ENCODE results near the gene NUMBL. TPM values are rescaled to one million over a fixed set of nuclear protein-coding genes. Genes with fewer than 3 reads are reported as not detected.
A peak's percentile ranks its signal among the peaks of the same experiment; 100 is the strongest.

Gene NUMBL
- total and polyA plus RNA-seq, 2 experiments from 2014 or later, result 33.4 to 35.1 TPM

GRCh38 chr19:40693150-40693788 lies 2.8 kb upstream of the NUMBL start:
- Histone ChIP-seq H3F3A (ENCODE audit: insufficient read depth) (no peaks in the 10 kb centered on the region; the same call in 1 of the 2 replicates), H3K9me2 (ENCODE audit: insufficient read depth) (no peaks in the 10 kb centered on the region), H3K9ac (no peak overlapping the region), H3K27ac (no peak overlapping the region), H3K4me2 (ENCODE audit: unreplicated experiment) (no peak overlapping the region), H3K9me3 (ENCODE audit: low read depth) (no peaks in the 10 kb centered on the region), H4K20me1 (ENCODE audit: insufficient read depth) (no peaks in the 10 kb centered on the region), H2AFZ (no peak overlapping the region), H3K4me3 (no peak overlapping the region), H3K4me1 (ENCODE audit: insufficient read depth) (peaks cover 6% of the 10 kb centered on the region), H3K36me3 (ENCODE audit: low read depth) (no peaks in the 10 kb centered on the region), H3K27me3 (replicated peaks; ENCODE audit: insufficient read depth) (no peaks in the 10 kb centered on the region), H3K79me2 (ENCODE audit: insufficient read depth) (peaks cover 21% of the 10 kb centered on the region)
- 80 to 86% methylated on average over 11 of the region's 11 CpGs for WGBS, 2 experiments (ENCODE audit: low coverage in 1 of 2, low lambda C conversion rate in 2 of 2, missing lambda C conversion rate in 2 of 2)
- no peak for DNase-seq
- TF ChIP-seq EZH2phosphoT487 (IDR thresholded peaks at IDR 0.05; ENCODE audit: insufficient read depth, low read depth) (no peak), EZH2 (IDR thresholded peaks at IDR 0.05; ENCODE audit: insufficient read depth, poor library complexity, severe bottlenecking) (no peak)
- in situ Hi-C loops (cut with MboI), result no loop called here

- H3K4me2 ChIP-seq (ENCODE audit: unreplicated experiment), result no peak overlapping the region
- in situ Hi-C loops (cut with MboI), result no loop called here
- H3K9ac ChIP-seq, result no peak overlapping the region
- peak; percentile 15 for DNase-seq
- no peaks in the 10 kb centered on the region for H3K9me2 ChIP-seq (ENCODE audit: insufficient read depth)
- peaks cover 32% of the 10 kb centered on the region for H3K79me2 ChIP-seq (ENCODE audit: insufficient read depth)
- peaks cover 5% of the 10 kb centered on the region; the same call in 1 of the 2 replicates for H3F3A ChIP-seq (ENCODE audit: insufficient read depth)
- H4K20me1 ChIP-seq (ENCODE audit: insufficient read depth), result no peaks in the 10 kb centered on the region
- no peaks in the 10 kb centered on the region for H3K9me3 ChIP-seq (ENCODE audit: low read depth)
- H3K4me1 ChIP-seq (ENCODE audit: insufficient read depth), result peaks cover 15% of the 10 kb centered on the region
- no peaks in the 10 kb centered on the region for H3K36me3 ChIP-seq (ENCODE audit: low read depth)
- H2AFZ ChIP-seq, result no peak overlapping the region
- TF ChIP-seq EZH2 (IDR thresholded peaks at IDR 0.05; ENCODE audit: insufficient read depth, poor library complexity, severe bottlenecking) (no peak), EZH2phosphoT487 (IDR thresholded peaks at IDR 0.05; ENCODE audit: insufficient read depth, low read depth) (no peak)
- no peaks in the 10 kb centered on the region for H3K27me3 ChIP-seq (replicated peaks; ENCODE audit: insufficient read depth)
- no peak overlapping the region for H3K27ac ChIP-seq
- WGBS, 2 experiments (ENCODE audit: low coverage in 1 of 2, low lambda C conversion rate in 2 of 2, missing lambda C conversion rate in 2 of 2), result 86% methylated on average over 14 of the region's 14 CpGs
- H3K4me3 ChIP-seq, result no peak overlapping the region
These were observed 1.7 kb upstream of the NUMBL start for GRCh38 chr19:40692212-40692551.

DNA sequence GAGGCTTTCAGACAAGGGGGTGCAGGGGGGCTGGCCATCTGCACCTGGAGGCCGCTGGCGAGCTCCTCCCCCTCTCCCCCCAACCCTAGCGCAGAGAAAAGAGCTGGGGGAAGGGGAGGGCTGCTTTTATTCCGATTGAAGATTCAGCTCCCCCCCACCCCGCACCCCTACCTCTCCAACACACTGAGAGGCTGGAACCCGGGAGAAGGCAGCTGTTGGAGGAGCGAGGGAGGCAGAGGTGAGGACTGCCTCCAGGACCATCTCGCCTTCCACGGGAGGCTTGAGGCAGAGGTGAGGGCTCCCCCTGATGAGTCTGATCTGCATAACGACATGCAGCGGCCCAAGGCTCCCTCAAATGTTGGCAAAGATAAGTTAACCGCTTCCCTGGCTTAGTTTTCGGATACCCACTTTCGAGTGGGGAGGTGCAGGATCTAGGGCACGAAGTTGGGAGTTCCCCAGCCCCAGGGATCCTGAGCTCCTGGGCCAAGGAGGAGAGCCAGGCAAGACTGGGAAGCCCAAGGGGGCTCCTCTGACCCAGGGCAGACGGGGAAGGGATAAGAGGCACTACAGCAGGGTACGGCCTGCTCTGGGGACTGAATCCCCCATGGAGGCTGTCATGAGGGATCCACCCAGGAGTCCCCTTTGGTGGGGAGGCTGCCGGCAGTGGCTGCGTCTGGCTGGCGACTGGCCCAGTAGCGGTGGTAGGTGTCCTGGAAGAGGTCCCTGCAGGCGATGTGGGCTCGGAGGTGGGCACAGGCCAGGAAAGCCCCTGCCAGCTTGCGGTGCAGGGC lies 1.2 kb upstream of the NUMBL start:
- H3K4me1 ChIP-seq (ENCODE audit: insufficient read depth), result peaks cover 17% of the 10 kb centered on the region
- H3F3A ChIP-seq (ENCODE audit: insufficient read depth), result peaks cover 5% of the 10 kb centered on the region; the same call in 1 of the 2 replicates
- peaks cover 37% of the 10 kb centered on the region for H3K79me2 ChIP-seq (ENCODE audit: insufficient read depth)
- WGBS, 2 experiments (ENCODE audit: low coverage in 1 of 2, low lambda C conversion rate in 2 of 2, missing lambda C conversion rate in 2 of 2), result 68 to 83% methylated on average over 17 to 23 of the region's 24 CpGs
- no peaks in the 10 kb centered on the region for H3K27me3 ChIP-seq (replicated peaks; ENCODE audit: insufficient read depth)
- DNase-seq, result peak; percentile 25
- H3K9me2 ChIP-seq (ENCODE audit: insufficient read depth), result no peaks in the 10 kb centered on the region
- TF ChIP-seq EZH2 (IDR thresholded peaks at IDR 0.05; ENCODE audit: insufficient read depth, poor library complexity, severe bottlenecking) (no peak), EZH2phosphoT487 (IDR thresholded peaks at IDR 0.05; ENCODE audit: insufficient read depth, low read depth) (no peak)
- peak overlapping the region; percentile 88; the same call in 1 of the 2 replicates for H3K4me3 ChIP-seq
- H3K36me3 ChIP-seq (ENCODE audit: low read depth), result no peaks in the 10 kb centered on the region
- in situ Hi-C loops (cut with MboI), result no loop called here
- no peaks in the 10 kb centered on the region for H3K9me3 ChIP-seq (ENCODE audit: low read depth)
- no peak overlapping the region for H2AFZ ChIP-seq
- peak overlapping the region; percentile 100 for H3K9ac ChIP-seq
- no peaks in the 10 kb centered on the region for H4K20me1 ChIP-seq (ENCODE audit: insufficient read depth)
- H3K27ac ChIP-seq, result peak overlapping the region; percentile 89
- H3K4me2 ChIP-seq (ENCODE audit: unreplicated experiment), result peak overlapping the region; percentile 83

DNA sequence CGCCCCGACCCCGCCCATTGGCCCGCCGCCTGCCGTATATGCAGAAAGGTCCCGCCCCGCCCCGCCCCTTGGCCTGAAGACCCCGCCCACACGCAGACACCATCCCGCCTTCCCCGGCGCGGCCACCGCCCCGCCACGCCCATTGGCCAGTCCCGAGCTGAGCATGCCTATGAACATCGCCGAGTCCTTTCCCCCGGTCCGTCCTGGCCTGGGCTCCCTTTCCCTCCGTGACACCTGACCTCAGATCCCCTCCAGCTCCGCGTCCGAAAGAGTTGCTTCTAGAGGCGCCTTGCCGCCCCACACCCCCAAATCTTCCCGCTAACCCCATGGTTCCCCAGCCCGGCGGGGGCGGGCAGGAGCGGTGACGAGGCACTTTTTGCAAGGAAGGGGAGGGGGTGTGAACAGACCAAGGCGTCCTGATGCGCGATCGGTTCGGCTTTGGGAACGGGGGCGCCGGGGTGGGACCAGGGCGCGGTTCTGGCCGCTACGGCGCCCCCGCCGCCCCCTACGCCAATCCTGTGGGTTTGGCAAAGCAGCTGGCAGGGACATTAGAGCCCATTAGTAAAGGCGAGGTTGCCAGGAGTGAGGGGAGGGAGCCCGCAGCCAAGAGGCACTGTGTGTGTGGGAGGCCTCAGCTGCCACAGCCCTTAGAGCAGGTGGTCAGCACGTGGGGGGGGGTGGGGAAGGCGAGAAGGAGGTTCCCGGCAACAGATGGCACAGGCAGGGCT lies 406 bp upstream of the NUMBL start:
- Histone ChIP-seq H2AFZ (peak overlapping the region; percentile 66), H3K4me1 (ENCODE audit: insufficient read depth) (peaks cover 17% of the 10 kb centered on the region)
- 1 to 3% methylated on average over 30 to 46 of the region's 56 CpGs for WGBS, 2 experiments (ENCODE audit: low coverage in 1 of 2, low lambda C conversion rate in 2 of 2, missing lambda C conversion rate in 2 of 2)

More for the DNA sequence above, 406 bp upstream of the NUMBL start:
- H3K27me3 ChIP-seq (replicated peaks; ENCODE audit: insufficient read depth), result no peaks in the 10 kb centered on the region
- H3K79me2 ChIP-seq (ENCODE audit: insufficient read depth), result peaks cover 40% of the 10 kb centered on the region
- H3K9ac ChIP-seq, result peak overlapping the region; percentile 100
- DNase-seq, result peak; percentile 97
- no peaks in the 10 kb centered on the region for H4K20me1 ChIP-seq (ENCODE audit: insufficient read depth)
- peaks cover 5% of the 10 kb centered on the region; the same call in 1 of the 2 replicates for H3F3A ChIP-seq (ENCODE audit: insufficient read depth)
- H3K36me3 ChIP-seq (ENCODE audit: low read depth), result peaks cover 4% of the 10 kb centered on the region; the same call in 1 of the 2 replicates
- TF ChIP-seq EZH2phosphoT487 (IDR thresholded peaks at IDR 0.05; ENCODE audit: insufficient read depth, low read depth) (no peak), EZH2 (IDR thresholded peaks at IDR 0.05; ENCODE audit: insufficient read depth, poor library complexity, severe bottlenecking) (no peak)
- peak overlapping the region; percentile 89 for H3K27ac ChIP-seq
- H3K9me2 ChIP-seq (ENCODE audit: insufficient read depth), result no peaks in the 10 kb centered on the region
- H3K4me2 ChIP-seq (ENCODE audit: unreplicated experiment), result peak overlapping the region; percentile 83
- no peaks in the 10 kb centered on the region for H3K9me3 ChIP-seq (ENCODE audit: low read depth)
- in situ Hi-C loops (cut with MboI), result no loop called here
- peak overlapping the region; percentile 88 for H3K4me3 ChIP-seq

All from GM23248 (cell line).